ENCODE data around the gene PCED1A.
"Not testable (repeated sequence)": the region's sequence is repeated elsewhere in the genome, so short reads cannot be mapped to it uniquely, and the experiment has no call there.

Gene PCED1A

GRCh38 chr20:2826655-2827054, 13.8 kb downstream of the PCED1A start:
- DNase-seq (ENCODE audit: low read depth in 2 of 2) = no peak

GRCh38 chr20:2825761-2826160, 14.7 kb downstream of the PCED1A start:
- no peak for DNase-seq (ENCODE audit: low read depth in 2 of 2)

- no peak for DNase-seq (ENCODE audit: low read depth in 2 of 2)
Measured at GRCh38 chr20:2822073-2822472, 18.4 kb downstream of the PCED1A start.

- DNase-seq (ENCODE audit: low read depth in 2 of 2) = no peak
Measured at GRCh38 chr20:2820896-2821869, 19.3 kb downstream of the PCED1A start.

- no peak for DNase-seq (ENCODE audit: low read depth in 2 of 2)
Measured at GRCh38 chr20:2820084-2820895, 20.2 kb downstream of the PCED1A start.

- no peak for DNase-seq (ENCODE audit: low read depth in 2 of 2)
Measured at GRCh38 chr20:2817891-2818595, 22.4 kb downstream of the PCED1A start.

GRCh38 chr20:2817341-2817726, 23.1 kb downstream of the PCED1A start:
- DNase-seq (ENCODE audit: low read depth in 2 of 2) = no peak

- no peak for DNase-seq (ENCODE audit: low read depth in 2 of 2)
Measured at GRCh38 chr20:2816583-2817340, 23.7 kb downstream of the PCED1A start.

- DNase-seq (ENCODE audit: low read depth in 2 of 2) = no peak
Measured at GRCh38 chr20:2816030-2816582, 24.3 kb downstream of the PCED1A start, which contains the start of gene TMEM239. Gene TMEM239, plus strand, starts transcription at chr20:2816364. Its CDS starts 191 bp downstream, at chr20:2816555.

- DNase-seq (ENCODE audit: low read depth in 2 of 2) = no peak
Measured at GRCh38 chr20:2815242-2815900, 25.1 kb downstream of the PCED1A start.

GRCh38 chr20:2814587-2815051, 25.8 kb downstream of the PCED1A start, which contains the start of gene C20orf141:
Gene C20orf141, plus strand, starts transcription at chr20:2814987. Its CDS starts 198 bp downstream, at chr20:2815185.
- no peak for DNase-seq (ENCODE audit: low read depth in 2 of 2)

GRCh38 chr20:2814076-2814475, 26.4 kb downstream of the PCED1A start:
- no peak for DNase-seq (ENCODE audit: low read depth in 2 of 2)

GRCh38 chr20:2812189-2812588, 28.3 kb downstream of the PCED1A start:
- DNase-seq (ENCODE audit: low read depth in 2 of 2) = no peak

GRCh38 chr20:2809690-2810089, 30.8 kb downstream of the PCED1A start:
- DNase-seq (ENCODE audit: low read depth in 2 of 2) = no peak

- DNase-seq (ENCODE audit: low read depth in 2 of 2) = not testable (repeated sequence)
Measured at GRCh38 chr20:2807929-2808328, 32.5 kb downstream of the PCED1A start.

- DNase-seq (ENCODE audit: low read depth in 2 of 2) = no peak
Measured at GRCh38 chr20:2807019-2807418, 33.4 kb downstream of the PCED1A start.

- DNase-seq (ENCODE audit: low read depth in 2 of 2) = no peak
Measured at GRCh38 chr20:2806351-2806701, 34.1 kb downstream of the PCED1A start.

- DNase-seq (ENCODE audit: low read depth in 2 of 2) = no peak
Measured at GRCh38 chr20:2805689-2806350, 34.6 kb downstream of the PCED1A start.

GRCh38 chr20:2804852-2805688, 35.4 kb downstream of the PCED1A start:
- no peak for DNase-seq (ENCODE audit: low read depth in 2 of 2)
